ENCODE results near the gene TJP3. TPM values are rescaled to one million over a fixed set of nuclear protein-coding genes. Genes with fewer than 3 reads are reported as not detected.
A peak's percentile ranks its signal among the peaks of the same experiment; 100 is the strongest.

The TJP3 gene
- total and polyA plus RNA-seq, 4 donors, result 18.4 to 57.8 (median 49.6) TPM

DNA sequence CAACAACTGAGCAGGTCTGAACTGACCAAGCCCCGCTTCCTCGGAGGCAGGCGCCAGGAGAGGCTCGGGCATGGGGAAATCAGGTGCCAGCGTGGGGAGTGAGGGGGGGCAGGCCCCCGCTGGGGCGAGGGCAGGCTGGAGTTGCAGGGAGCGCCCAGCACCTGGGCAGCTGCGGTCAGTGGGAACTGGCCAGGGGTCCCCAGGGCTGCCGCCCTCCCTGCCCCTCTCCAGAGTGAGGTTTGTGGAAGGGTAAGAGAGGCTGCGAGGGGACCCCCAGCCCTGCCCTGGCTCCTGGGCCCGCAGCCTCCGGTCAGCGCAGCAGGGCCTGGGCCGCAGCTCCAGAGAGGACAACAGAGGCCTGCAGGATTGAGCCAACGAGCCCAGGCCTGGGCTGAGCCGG, 40.4 kb upstream of the TJP3 start:
- no peaks in the 10 kb centered on the region for H3K9me3 ChIP-seq (ENCODE audit: control insufficient read depth in 4 of 4, insufficient read depth in 3 of 4, low read length in 3 of 4)
- H3K9ac ChIP-seq (ENCODE audit: insufficient read depth in 1 of 2, low read length in 2 of 2), result no peak overlapping the region
- 90 to 92% methylated on average over 17 of the region's 17 CpGs for WGBS, 2 donors
- TF ChIP-seq, protein P1, sequence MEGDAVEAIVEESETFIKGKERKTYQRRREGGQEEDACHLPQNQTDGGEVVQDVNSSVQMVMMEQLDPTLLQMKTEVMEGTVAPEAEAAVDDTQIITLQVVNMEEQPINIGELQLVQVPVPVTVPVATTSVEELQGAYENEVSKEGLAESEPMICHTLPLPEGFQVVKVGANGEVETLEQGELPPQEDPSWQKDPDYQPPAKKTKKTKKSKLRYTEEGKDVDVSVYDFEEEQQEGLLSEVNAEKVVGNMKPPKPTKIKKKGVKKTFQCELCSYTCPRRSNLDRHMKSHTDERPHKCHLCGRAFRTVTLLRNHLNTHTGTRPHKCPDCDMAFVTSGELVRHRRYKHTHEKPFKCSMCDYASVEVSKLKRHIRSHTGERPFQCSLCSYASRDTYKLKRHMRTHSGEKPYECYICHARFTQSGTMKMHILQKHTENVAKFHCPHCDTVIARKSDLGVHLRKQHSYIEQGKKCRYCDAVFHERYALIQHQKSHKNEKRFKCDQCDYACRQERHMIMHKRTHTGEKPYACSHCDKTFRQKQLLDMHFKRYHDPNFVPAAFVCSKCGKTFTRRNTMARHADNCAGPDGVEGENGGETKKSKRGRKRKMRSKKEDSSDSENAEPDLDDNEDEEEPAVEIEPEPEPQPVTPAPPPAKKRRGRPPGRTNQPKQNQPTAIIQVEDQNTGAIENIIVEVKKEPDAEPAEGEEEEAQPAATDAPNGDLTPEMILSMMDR (IDR thresholded peaks at IDR 0.05; ENCODE audit: control extremely low read depth, extremely low read depth), result no peak
- no peak overlapping the region for H3K27ac ChIP-seq (ENCODE audit: low read depth in 1 of 2, low read length in 1 of 2)
- DNase-seq, result no peak
- H3K4me3 ChIP-seq, result no peak overlapping the region
- H3K36me3 ChIP-seq (ENCODE audit: control insufficient read depth in 4 of 4, insufficient read depth in 4 of 4, low read length in 4 of 4), result peaks cover 0 to 18% (median 14%) of the 10 kb centered on the region in 4 donors
- H3K27me3 ChIP-seq (ENCODE audit: control insufficient read depth in 3 of 3, insufficient read depth in 3 of 3, low read length in 2 of 3), result no peaks in the 10 kb centered on the region
- H3K4me1 ChIP-seq (ENCODE audit: control insufficient read depth in 5 of 5, insufficient read depth in 5 of 5, low read length in 5 of 5), result peaks cover 0 to 28% (median 14%) of the 10 kb centered on the region in 5 donors
- ATAC-seq (ENCODE audit: insufficient read depth, low FRiP score), result no peak

DNA sequence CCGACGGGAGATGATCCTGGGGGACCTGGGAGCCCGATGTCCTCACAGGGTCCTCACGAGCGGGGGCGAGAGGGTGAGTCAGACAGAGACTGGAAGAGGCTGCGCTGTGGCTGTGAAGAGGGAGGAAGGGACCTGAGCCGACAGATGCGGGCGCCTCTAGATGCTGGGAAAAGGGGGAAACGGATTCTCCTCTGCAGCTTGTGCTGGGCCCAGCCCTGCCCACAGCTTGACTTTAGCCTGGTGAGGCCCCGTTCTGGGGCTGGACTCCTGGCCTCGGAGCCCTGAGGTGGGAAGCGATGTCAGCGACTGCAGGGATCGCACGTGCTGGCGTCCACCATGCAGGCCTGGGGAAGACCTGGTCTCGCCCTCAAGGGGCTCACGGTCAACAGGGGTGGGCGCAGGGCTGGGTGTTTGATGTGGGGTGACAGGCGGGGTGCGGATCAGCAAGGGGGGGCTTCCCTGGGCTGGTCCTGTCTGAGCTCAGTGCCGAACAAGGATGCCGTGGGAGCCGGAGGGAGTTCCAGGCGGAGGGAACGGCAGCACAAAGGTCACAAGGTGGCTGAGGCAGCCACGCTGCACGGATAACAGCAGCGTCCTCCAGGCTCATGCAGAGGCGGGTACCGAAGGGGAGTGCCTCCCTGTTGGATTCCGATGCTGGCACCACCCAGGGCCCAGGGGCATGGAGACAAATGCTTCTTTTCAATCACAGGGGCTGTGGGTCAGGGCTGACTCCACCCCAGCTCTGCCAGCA, 39.7 kb upstream of the TJP3 start:
- TF ChIP-seq, protein P1 (IDR thresholded peaks at IDR 0.05; ENCODE audit: control extremely low read depth, extremely low read depth), result no peak
- no peaks in the 10 kb centered on the region for H3K9me3 ChIP-seq (ENCODE audit: control insufficient read depth in 4 of 4, insufficient read depth in 3 of 4, low read length in 3 of 4)
- DNase-seq, result no peak
- ATAC-seq (ENCODE audit: insufficient read depth, low FRiP score), result no peak
- 87 to 89% methylated on average over 34 of the region's 34 CpGs for WGBS, 2 donors
- no peaks in the 10 kb centered on the region for H3K27me3 ChIP-seq (ENCODE audit: control insufficient read depth in 3 of 3, insufficient read depth in 3 of 3, low read length in 2 of 3)
- no peak overlapping the region for H3K9ac ChIP-seq (ENCODE audit: insufficient read depth in 1 of 2, low read length in 2 of 2)
- peak overlapping the region in 1 of 2 donors; percentile 12 for H3K27ac ChIP-seq (ENCODE audit: low read depth in 1 of 2, low read length in 1 of 2)
- peaks cover 0 to 28% (median 14%) of the 10 kb centered on the region in 5 donors for H3K4me1 ChIP-seq (ENCODE audit: control insufficient read depth in 5 of 5, insufficient read depth in 5 of 5, low read length in 5 of 5)
- H3K36me3 ChIP-seq (ENCODE audit: control insufficient read depth in 4 of 4, insufficient read depth in 4 of 4, low read length in 4 of 4), result peaks cover 0 to 13% (median 13%) of the 10 kb centered on the region in 4 donors
- no peak overlapping the region for H3K4me3 ChIP-seq

DNA sequence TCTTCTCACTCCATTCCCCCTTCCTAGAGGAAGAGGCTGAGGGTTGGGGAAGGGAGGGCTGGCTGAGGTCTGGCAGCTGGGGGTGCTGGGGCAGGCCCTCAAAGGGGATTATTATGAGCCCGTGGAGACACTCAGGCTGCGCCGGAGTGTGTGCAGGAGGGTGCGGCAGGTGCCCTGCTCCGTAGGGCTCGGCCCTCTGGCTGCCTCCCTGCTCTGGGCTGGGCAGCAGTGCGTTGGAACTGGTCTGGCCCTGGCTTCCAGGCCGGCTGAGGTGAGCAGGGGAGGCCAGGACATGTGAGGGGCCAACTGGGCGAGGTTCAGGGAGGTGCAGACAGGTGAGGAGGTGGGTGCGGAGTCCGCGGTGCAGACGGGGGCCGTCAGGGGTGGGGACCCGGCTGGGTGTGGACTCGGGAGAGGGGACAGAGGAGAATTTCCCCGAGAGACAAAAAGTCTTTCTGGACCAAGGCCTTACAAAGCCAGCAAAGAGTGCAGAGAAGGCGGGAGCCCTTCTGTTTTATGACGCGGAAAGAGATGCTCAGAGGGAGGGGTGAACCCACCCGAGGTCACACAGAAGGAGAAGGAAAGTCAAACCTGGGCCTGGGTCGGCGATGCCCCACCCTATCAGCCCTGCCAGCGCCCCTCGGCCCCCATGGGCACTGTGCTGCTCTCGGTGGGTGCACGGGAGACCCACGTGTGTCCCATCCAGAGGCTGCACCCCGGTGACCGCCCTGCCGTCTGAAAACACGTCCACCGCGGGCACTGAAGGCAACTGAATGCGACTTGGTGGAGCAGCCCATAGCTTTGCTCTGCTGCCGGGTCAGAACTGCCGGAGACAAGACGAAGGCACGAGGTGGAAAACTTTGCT, 38.9 kb upstream of the TJP3 start:
- Histone ChIP-seq H3K27ac (ENCODE audit: low read depth in 1 of 2, low read length in 1 of 2) (peak overlapping the region; percentile 44 to 82), H3K36me3 (ENCODE audit: control insufficient read depth in 4 of 4, insufficient read depth in 4 of 4, low read length in 4 of 4) (peaks cover 0 to 9% (median 6%) of the 10 kb centered on the region in 4 donors), H3K4me1 (ENCODE audit: control insufficient read depth in 5 of 5, insufficient read depth in 5 of 5, low read length in 5 of 5) (peaks cover 0 to 28% (median 14%) of the 10 kb centered on the region in 5 donors), H3K27me3 (ENCODE audit: control insufficient read depth in 3 of 3, insufficient read depth in 3 of 3, low read length in 2 of 3) (no peaks in the 10 kb centered on the region), H3K9me3 (ENCODE audit: control insufficient read depth in 4 of 4, insufficient read depth in 3 of 4, low read length in 3 of 4) (no peaks in the 10 kb centered on the region), H3K4me3 (no peak overlapping the region), H3K9ac (ENCODE audit: insufficient read depth in 1 of 2, low read length in 2 of 2) (no peak overlapping the region)
- TF ChIP-seq, protein P1 (IDR thresholded peaks at IDR 0.05; ENCODE audit: control extremely low read depth, extremely low read depth), result no peak
- DNase-seq (no peak), ATAC-seq (ENCODE audit: insufficient read depth, low FRiP score) (no peak)
- WGBS, 2 donors, result 88 to 90% methylated on average over 39 of the region's 39 CpGs

Data from lung (tissue), 12 donors.